Gastroesophageal sphincter (tissue), 4 donors: ENCODE results near the gene HTR4. TPM values are rescaled to one million over a fixed set of nuclear protein-coding genes. Genes with fewer than 3 reads are reported as not detected.

Experiments used
- ATAC-seq: fragments of 150-250 bp; one replicate; pipeline ENCODE4 v1.9.1; 2016; ENCODE audit warnings: mild to moderate bottlenecking, moderate library complexity
- H3K27ac ChIP-seq, 4 donors: fragments of 200-600 bp; sonication (generic) in 3 of 4; 1 replicate in 3 of 4; 2 replicates in 1 of 4; pipeline ENCODE4 v1.5.1; 2016 to 2019
- H3K27me3 ChIP-seq: fragments of 200-600 bp; sonication (generic); one replicate; pipeline ENCODE4 v1.5.1; 2019
- H3K36me3 ChIP-seq, 2 donors: fragments of 200-600 bp; sonication (generic); one replicate each; pipeline ENCODE4 v1.5.1; 2019; ENCODE audit warnings: control low read depth in 1 of 2
- H3K4me1 ChIP-seq, 3 donors: fragments of 200-600 bp; sonication (generic); 1 replicate in 2 of 3; 2 replicates in 1 of 3; pipeline ENCODE4 v1.5.1; 2016 to 2019; ENCODE audit warnings: control low read depth in 2 of 3
- H3K4me3 ChIP-seq, 2 donors: fragments of 200-600 bp; sonication (generic); one replicate each; pipeline ENCODE4 v1.5.1; 2019; ENCODE audit warnings: mild to moderate bottlenecking in 1 of 2, moderate library complexity in 1 of 2
- H3K9me3 ChIP-seq, 3 donors: fragments of 200-600 bp; sonication (generic); one replicate each; pipeline ENCODE4 v1.5.1; 2017 to 2019; ENCODE audit warnings: control low read depth in 2 of 3
- CTCF ChIP-seq, 4 experiments: fragments of 200-600 bp in 2 of 4; fragments of 450-650 bp in 2 of 4; sonication (generic) in 1 of 4; IDR thresholded peaks; one replicate each; pipeline ENCODE4 v1.5.1; 2017 to 2019; ENCODE audit warnings: antibody characterized with exemption in 4 of 4, mild to moderate bottlenecking in 2 of 4, moderate library complexity in 2 of 4
- EP300 ChIP-seq: sonication (generic); formaldehyde crosslinking; IDR thresholded peaks from one replicate; pipeline ENCODE4 v1.6.1; 2017; ENCODE audit warnings: antibody characterized with exemption, mild to moderate bottlenecking
- POLR2A ChIP-seq, 2 donors: fragments of 450-650 bp; IDR thresholded peaks; one replicate each; pipeline ENCODE4 v1.6.1; 2017; ENCODE audit warnings: antibody characterized with exemption in 2 of 2, mild to moderate bottlenecking in 2 of 2, moderate library complexity in 1 of 2
- POLR2AphosphoS5 ChIP-seq: sonication (generic); formaldehyde crosslinking; IDR thresholded peaks from one replicate; pipeline ENCODE4 v1.6.1; 2017; ENCODE audit warnings: antibody characterized with exemption
- WGBS, 2 donors: methylation state at CpG; one replicate each; pipeline ENCODE4 v1.1.5; 2018; ENCODE audit warnings: low coverage in 1 of 2; 5-methylcytosine and 5-hydroxymethylcytosine counted together
- total RNA-seq, 4 donors: library from RNA; depleted of rRNA; stranded (reverse); fragments of >200 nt; gene quantifications; one replicate each; pipeline ENCODE4 v1.1.0, GENCODE V29; 2016

The HTR4 gene
- 1 to 10 TPM in 1 of 4 donors, under 1 TPM in 1, not detected in 2; 0.27 to 1.0 TPM for total RNA-seq

GRCh38 chr5:148653836-148654781 is at the start of gene HTR4:
TSS of gene HTR4 (minus strand) at chr5:148654527. CDS start at chr5:148637014, 17,513 bp downstream.
- no peak for TF ChIP-seq EP300
- no peak for TF ChIP-seq POLR2AphosphoS5
- TF ChIP-seq POLR2A (IDR thresholded peaks at IDR 0.05) = no peak
- no peak for TF ChIP-seq CTCF (IDR thresholded peaks at IDR 0.05)
- Histone ChIP-seq H3K27me3 (peaks cover 40% of the 10 kb centered on the region), H3K27ac (no peak within 1 kb of the TSS), H3K9me3 (no peaks in the 10 kb centered on the region), H3K4me1 (peaks cover 0 to 11% (median 0%) of the 10 kb centered on the region in 3 donors), H3K36me3 (no peaks in the 10 kb centered on the region), H3K4me3 (peak within 1 kb of the TSS in 1 of 2 donors; percentile 40)
- 27% methylated on average over 2 to 4 of the region's 72 CpGs for WGBS, 2 donors
- peak; percentile 7 for ATAC-seq

- Histone ChIP-seq H3K36me3 (no peaks in the 10 kb centered on the region), H3K4me1 (no peaks in the 10 kb centered on the region), H3K27me3 (no peaks in the 10 kb centered on the region), H3K4me3 (no peak overlapping the region), H3K9me3 (peaks cover 0 to 12% (median 0%) of the 10 kb centered on the region in 3 donors), H3K27ac (no peak overlapping the region)
- no peak for ATAC-seq
- TF ChIP-seq CTCF (IDR thresholded peaks at IDR 0.05) = no peak
- no peak for TF ChIP-seq EP300
- TF ChIP-seq POLR2A (IDR thresholded peaks at IDR 0.05) = no peak
- no peak for TF ChIP-seq POLR2AphosphoS5
These were observed 47.8 kb upstream of the HTR4 start for GRCh38 chr5:148702019-148702596.

GRCh38 chr5:148699028-148699427 is 44.7 kb upstream of the HTR4 start:
- no peak for ATAC-seq
- no peak overlapping the region for H3K4me3 ChIP-seq
- H3K27me3 ChIP-seq = no peaks in the 10 kb centered on the region
- H3K36me3 ChIP-seq = no peaks in the 10 kb centered on the region
- no peak overlapping the region for H3K27ac ChIP-seq
- H3K4me1 ChIP-seq = peaks cover 0 to 7% (median 0%) of the 10 kb centered on the region in 3 donors
- WGBS, 2 donors = 48 to 67% methylated on average over 3 of the region's 3 CpGs
- peaks cover 0 to 12% (median 0%) of the 10 kb centered on the region in 3 donors for H3K9me3 ChIP-seq
- TF ChIP-seq EP300 (no peak), POLR2AphosphoS5 (no peak), CTCF (IDR thresholded peaks at IDR 0.05) (no peak), POLR2A (IDR thresholded peaks at IDR 0.05) (no peak)

- Histone ChIP-seq H3K9me3 (peaks cover 0 to 12% (median 0%) of the 10 kb centered on the region in 3 donors), H3K27me3 (no peaks in the 10 kb centered on the region), H3K36me3 (no peaks in the 10 kb centered on the region), H3K4me1 (peaks cover 0 to 7% (median 0%) of the 10 kb centered on the region in 3 donors), H3K27ac (no peak overlapping the region), H3K4me3 (no peak overlapping the region)
- no peak for TF ChIP-seq POLR2AphosphoS5
- no peak for TF ChIP-seq POLR2A (IDR thresholded peaks at IDR 0.05)
- no peak for TF ChIP-seq CTCF (IDR thresholded peaks at IDR 0.05)
- TF ChIP-seq EP300 = no peak
- no peak for ATAC-seq
- WGBS, 2 donors = 49 to 92% methylated on average over 2 of the region's 2 CpGs
These were observed 43.5 kb upstream of the HTR4 start for GRCh38 chr5:148697809-148698196.
